ENCODE data around the gene GREB1L.

GRCh38 chr18:21363348-21363747 lies 121.3 kb downstream of the GREB1L start:
- TF ChIP-seq CTCF (IDR thresholded peaks at IDR 0.05) (no peak), POLR2A (IDR thresholded peaks at IDR 0.05) (no peak), POLR2AphosphoS5 (IDR thresholded peaks at IDR 0.05) (no peak), EP300 (IDR thresholded peaks at IDR 0.05) (no peak)
